Testis (tissue), 2 donors: ENCODE measurements around the gene CEP63.

ENCODE experiments used
- POLR2A ChIP-seq: fragments of 450-650 bp; IDR thresholded peaks from one replicate; pipeline ENCODE4 v1.6.1; 2017; ENCODE audit warnings: antibody characterized with exemption, mild to moderate bottlenecking, moderate library complexity
- TF ChIP-seq, protein P1 (sequence below), 3 experiments: fragments of 450-650 bp in 2 of 3; fragments of 200-600 bp in 1 of 3; sonication (generic) in 1 of 3; IDR thresholded peaks; one replicate each; pipeline ENCODE4 v1.5.1; 2016 to 2019; ENCODE audit warnings: antibody characterized with exemption in 3 of 3, mild to moderate bottlenecking in 2 of 3, moderate library complexity in 1 of 3

DNA sequence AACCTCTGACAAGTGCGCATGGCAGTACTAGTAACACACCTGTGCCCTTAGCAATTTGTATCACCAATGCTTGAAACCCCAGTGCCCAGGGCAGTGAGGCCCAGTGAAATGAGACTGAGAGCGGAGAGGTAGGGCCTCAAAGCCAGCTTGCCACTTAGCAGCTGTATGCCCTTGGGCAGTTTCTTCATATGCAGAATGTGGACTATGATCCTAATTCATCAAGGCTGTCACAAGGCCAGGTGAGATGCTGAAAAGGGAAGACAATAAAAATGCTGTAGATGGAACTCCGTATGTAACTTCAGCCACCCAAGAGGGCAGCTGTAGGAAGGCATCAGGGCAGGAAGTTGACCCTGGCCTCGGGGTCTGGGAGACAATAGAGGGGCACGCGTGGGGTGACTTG lies 90.6 kb downstream of the CEP63 start:
- TF ChIP-seq, protein P1, sequence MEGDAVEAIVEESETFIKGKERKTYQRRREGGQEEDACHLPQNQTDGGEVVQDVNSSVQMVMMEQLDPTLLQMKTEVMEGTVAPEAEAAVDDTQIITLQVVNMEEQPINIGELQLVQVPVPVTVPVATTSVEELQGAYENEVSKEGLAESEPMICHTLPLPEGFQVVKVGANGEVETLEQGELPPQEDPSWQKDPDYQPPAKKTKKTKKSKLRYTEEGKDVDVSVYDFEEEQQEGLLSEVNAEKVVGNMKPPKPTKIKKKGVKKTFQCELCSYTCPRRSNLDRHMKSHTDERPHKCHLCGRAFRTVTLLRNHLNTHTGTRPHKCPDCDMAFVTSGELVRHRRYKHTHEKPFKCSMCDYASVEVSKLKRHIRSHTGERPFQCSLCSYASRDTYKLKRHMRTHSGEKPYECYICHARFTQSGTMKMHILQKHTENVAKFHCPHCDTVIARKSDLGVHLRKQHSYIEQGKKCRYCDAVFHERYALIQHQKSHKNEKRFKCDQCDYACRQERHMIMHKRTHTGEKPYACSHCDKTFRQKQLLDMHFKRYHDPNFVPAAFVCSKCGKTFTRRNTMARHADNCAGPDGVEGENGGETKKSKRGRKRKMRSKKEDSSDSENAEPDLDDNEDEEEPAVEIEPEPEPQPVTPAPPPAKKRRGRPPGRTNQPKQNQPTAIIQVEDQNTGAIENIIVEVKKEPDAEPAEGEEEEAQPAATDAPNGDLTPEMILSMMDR (IDR thresholded peaks at IDR 0.05): no peak
- no peak for TF ChIP-seq POLR2A
